DMS114 treated with DMSO at 0.1 percent for 48 hours (cell line): ENCODE results near the gene FAM229A.
"Not testable (repeated sequence)": the region's sequence is repeated elsewhere in the genome, so short reads cannot be mapped to it uniquely, and the experiment has no call there.

ENCODE experiments used
- DNase-seq: peaks from one replicate; lab custom pipeline; 2025; ENCODE audit not compliant: unreplicated experiment; lab: John Stamatoyannopoulos, UW

The FAM229A gene, protein sequence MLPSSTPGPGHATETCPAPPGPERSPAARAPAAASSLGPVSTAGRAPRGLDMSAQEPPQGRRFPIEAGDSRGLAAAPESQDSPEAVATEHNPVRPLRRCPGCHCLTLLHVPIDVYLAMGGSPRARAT

DNA sequence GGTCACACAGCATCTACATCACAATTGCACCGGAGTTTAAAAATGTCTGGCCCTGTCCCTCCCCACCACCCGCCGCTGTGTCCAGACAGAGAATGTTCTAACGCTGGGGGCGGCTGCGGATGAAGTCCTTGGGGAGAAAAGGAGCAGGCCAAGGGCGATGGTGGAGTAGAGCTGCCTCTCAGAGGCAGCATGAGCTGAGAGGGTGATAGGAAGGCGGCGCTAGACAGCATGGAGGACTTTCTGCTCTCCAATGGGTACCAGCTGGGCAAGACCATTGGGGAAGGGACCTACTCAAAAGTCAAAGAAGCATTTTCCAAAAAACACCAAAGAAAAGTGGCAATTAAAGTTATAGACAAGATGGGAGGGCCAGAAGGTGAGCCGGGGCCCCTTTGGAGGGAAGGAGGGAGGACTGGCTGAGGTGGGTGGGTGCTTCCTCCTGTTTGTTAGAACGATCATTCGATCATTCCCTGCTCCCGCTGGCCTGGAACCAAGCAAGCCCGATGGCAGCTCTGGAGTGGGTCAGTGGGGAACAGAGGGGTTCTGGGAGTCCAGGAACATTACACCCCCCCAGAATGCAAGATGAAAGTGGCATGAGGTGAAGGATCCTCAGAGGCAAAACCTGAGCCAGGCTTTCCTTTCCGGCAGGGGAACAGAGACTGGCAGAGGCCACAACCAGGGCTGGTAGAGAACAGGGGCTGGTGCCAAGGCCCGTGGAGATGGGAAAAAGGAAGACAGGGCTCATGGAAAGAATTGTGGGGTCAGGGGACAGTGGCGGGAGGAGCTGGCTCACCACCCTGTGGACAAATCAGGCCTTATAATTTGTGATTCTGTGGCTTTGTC lies at the start of gene FAM229A, which contains the start of gene TSSK3:
Gene FAM229A, minus strand, starts transcription at position 12 of the 840 bp plus-strand sequence. CDS start 394 bp downstream, outside the sequence.
Gene TSSK3, plus strand, starts transcription at position 66 of the 840 bp plus-strand sequence. Its CDS starts 163 bp downstream, at position 229.
- DNase-seq: no peak

DNA sequence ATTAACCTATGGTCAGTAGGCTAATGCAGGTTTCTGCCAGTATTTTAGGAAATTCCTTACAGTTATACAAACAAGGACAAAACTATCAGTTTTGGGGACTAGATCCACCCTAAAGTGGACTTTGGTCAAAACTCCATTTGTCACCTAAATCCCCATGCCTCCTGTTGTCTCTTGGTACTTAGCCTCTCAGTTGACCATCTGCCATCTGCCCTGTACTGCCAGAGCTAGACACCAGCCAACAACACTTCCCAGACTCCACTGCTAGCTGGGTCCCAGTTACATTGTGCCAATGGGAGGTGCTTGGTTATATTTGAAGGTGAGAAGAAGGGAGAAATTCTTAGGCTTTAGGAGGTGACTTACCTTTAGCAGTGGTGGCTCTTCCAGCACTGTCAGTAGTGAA lies 49.0 kb upstream of the FAM229A start:
- DNase-seq: no peak

DNA sequence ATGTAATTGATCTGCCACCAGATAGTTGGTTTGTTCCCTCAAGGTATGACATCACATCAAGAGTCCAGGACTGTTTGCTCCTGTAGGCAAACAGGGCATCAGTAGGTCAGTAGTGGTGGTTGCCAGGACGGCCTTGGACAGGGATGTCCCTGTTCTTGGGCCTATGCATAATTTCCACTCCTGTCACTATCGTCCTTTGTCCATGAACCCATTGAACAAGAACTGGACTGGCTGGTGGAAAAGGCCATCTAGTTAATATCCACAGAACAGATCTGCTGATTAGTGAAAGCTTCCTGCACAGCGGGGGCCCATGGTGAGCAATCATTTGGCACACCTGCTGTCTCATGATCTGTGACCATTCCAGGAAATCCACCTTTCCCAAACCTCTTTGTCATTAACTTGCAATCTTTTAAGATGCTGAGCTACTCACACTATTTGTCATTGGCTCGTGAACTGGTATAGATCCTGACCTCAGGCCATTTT lies 44.4 kb upstream of the FAM229A start:
- DNase-seq: no peak

DNA sequence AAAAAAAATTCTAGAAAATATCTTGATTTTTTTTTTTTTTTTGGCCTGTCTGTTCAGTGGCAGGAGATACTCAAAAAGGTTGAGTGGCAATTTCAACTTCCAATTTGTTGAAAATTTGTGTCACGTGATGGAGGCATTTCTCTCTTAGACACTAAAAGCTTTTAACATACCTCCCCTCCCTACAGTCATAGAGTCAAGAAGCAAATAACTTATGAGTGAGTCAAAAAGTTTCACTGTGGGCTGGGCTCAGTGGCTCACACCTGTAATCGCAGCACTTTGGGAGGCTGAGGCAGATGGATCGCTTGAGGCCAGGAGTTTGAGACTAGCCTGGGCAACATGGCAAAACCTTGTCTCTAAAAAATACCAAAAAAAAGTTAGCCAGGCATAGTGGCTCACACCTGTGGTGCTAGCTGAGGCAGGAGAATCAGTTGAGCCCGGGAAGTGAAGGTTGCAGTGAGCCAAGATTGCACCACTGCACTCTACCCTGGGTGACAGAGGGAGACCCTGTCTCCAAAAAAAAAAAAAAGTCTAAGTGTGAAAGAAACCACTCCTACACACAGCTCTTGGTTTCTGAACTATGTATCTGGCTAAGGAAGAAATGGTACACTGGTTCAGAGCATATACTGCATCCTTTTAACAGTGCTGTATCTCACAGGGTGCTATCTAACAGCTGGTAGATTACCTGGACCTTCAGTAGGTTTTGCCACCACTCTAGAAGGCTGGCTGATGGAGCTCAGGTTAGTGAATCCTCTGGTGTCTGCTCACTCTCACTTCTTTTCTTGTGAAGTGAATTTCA lies 43.6 kb upstream of the FAM229A start:
- DNase-seq: no peak

DNA sequence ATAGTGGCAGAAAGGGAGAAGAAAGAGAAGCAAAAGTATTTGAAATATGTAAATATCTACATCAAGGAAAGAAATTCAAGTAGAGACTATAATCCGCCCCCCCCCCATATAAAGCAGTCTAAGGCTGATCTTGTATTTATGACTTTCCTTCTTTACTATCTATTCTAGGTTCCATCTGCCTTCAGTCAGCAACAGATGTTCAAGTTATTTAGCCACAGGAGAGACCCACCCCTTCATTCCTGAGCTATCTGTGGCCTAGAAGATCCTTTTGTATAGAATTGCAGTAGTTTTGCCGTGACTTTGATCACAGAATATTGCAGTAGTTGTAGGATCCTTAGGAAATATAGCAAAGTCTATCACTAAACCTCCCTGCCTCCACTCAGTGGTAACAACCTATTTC lies 42.7 kb upstream of the FAM229A start:
- DNase-seq: no peak

DNA sequence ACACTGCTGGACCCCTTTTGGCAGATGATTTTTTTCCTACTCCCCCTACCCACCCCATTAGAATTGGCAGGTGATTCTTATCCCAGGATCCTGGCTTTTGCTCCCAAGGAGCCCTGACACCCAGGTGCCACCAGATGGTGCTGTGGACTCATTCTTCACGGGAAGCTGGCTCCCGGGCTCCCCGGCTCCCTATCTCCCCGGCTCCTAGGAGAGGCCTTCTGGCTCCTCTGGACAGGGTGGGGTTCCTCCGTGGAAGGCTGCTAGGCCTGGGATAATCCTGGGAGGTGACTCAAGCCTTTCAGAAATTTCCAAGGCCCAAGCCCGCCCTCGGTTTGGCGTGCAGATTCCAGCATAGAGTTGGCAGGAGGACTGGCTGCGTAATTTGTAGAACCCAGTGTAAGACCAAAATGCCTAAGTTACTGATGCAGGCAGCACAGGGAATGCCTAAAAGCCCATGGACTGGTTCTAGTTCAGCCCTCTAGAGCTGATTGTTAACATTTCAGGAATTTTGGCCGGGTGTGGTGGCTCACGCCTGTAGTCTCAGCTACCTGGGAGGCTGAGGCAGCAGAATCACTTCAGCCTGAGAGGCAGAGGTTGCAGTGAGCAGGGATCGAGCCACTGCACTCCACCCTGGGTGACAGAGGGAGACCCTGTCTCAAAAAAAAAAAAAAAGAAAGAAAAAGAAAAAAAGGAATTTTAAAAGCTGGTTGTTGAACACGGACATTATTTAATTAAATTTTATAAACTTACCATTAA lies 38.8 kb upstream of the FAM229A start:
- DNase-seq: peak; percentile 58

DNA sequence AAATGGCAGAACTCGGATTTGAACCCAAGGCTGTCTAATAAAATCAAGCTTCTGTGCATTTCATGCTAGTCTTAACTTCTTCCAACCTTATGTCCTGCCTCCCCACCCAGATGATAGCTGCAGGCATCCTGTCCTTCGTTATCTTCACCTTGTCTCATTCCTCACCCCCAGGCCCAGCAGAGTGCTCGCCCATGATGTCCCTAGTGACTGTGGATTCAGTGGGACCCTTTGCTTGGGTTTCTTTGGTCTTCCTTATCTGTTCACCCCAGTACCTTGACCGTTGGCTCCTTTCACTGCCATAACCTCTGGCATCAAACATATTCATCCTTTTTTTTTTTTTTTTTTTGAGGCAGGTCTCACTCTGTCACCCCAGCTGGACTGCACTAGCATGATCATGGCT lies 37.6 kb upstream of the FAM229A start:
- DNase-seq: no peak

DNA sequence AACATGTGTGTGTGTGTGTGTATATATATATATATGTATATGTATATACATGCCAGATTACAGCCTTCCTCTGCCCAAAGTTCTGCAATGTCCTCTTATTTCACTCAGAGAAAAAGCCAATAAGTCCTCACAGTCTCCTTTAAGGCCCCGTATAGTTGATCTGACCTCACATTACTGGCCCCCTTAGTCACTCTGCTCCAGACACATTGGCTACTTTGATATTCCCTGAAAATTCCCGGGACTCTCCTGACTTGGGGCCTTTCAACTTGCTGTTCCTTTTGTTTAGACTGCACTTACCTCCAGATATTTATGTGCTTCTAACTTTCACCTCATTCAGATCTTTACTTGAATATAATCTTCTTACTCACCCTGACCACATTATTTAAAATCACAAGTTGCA lies 36.1 kb upstream of the FAM229A start:
- no peak for DNase-seq

DNA sequence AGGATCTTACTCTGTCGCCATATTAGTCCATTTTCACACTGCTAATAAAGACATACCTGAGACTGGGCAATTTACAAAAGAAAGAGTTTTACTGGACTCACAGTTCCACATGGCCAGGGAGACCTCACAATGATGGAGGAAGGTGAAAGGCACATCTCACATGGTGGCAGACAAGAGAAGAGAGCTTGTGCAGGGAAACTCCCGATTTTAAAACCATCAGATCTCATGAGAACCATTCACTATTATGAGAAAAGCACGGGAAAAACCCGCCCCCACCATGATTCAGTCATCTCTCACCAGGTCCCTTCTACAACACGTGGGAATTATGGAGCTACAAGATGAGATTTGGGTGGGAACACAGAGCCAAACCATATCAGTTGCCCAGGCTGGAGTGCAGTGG lies 34.2 kb upstream of the FAM229A start:
- not testable (repeated sequence) for DNase-seq

DNA sequence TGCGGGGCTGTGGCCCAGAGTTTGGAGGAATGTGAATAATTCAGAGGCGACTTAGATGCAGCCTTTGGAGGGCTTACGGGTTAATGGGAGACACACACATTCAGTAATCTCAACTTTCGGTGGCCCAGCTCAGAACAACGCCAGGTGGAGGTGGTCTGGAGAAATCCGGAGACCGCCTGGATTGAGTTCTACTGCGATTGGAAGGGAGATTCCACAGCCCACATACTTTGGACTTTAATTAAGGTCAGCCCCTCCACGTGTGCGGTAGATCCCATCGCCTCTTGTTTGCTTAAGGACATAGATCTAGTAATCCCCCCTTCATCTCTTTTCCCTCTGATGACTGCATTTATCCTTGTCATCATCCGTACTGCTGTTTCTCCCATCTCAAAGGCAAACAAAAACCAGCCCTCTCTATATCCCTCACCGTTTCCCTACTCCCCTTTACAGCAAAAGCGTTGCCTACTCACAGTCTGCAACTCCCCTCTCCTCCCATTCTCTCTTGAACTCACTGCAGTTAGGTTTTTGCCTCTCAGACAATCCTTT lies 32.7 kb upstream of the FAM229A start:
- no peak for DNase-seq

DNA sequence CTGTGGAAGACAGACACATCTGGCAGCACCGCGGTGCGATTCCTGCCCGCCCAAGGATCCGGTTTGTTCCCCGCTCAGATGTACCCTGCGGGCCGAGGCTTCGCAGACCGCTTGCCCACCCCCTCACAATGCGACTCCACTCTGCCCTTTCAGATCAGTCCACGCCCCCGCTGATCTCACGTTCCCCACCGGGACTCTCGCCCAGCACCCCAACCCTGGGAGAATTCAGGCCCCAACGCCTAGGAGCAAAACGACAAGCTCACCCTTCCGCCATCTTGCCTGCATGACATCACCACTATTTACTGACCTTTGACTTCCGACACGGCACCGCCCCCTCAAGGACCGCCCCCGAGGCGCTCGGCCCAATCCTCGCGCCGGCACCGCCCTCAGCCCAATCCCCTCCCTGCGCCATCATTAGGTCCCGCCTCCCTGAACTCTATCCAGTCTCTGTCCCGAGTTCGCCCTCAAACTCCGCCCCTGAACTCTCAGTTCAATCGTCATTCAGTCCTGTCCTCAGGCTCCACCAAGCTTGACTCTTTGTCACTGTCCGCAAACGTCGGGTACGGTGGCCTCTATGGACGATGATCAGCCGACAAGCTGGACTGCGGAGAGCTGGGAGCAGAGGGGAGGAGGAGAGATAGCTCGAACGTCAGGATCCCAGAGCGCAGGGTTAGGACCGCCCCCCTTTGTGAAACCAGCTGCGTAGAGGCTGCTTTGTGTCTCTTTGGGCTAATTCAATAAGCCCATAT lies 32.0 kb upstream of the FAM229A start, which contains the start of gene BSDC1:
Gene BSDC1, minus strand, starts transcription at position 301 of the 749 bp plus-strand sequence. Its CDS starts 27 bp downstream, at position 274.
- DNase-seq: peak; percentile 97

DNA sequence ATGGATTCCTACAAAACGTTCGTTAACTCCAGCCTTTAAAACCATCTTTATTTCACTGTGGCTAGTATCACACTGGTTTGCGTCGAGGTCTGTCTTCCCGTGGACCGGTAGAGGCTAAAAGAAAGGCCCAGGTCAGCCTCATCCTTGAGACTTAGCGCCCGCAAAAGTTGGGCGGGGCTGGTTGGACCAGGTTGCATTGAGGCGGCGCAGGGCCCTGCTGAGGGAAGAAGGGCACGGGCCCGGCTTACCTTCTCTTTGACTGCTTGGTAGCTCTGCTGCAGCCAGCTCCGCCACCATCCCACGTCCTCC lies 31.5 kb upstream of the FAM229A start:
- no peak for DNase-seq

DNA sequence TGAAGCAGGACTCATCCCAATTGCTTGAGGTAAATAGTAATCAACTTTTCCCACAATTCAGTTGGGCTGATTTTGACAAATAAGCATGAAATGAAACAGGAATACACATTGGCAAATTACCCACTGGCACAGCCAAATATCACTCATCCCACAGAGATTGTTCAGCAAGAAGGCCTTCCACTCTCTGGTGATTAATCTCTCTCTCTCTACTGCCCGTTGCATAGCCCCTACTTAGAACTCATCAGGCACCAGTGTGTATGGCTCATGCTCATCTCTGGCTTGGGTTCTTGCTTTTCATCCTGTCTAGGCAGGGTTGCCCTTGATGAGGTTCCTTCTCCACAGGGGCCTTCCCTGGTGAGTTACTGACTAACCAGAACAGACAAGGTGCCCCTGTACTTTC lies 30.9 kb upstream of the FAM229A start:
- no peak for DNase-seq

DNA sequence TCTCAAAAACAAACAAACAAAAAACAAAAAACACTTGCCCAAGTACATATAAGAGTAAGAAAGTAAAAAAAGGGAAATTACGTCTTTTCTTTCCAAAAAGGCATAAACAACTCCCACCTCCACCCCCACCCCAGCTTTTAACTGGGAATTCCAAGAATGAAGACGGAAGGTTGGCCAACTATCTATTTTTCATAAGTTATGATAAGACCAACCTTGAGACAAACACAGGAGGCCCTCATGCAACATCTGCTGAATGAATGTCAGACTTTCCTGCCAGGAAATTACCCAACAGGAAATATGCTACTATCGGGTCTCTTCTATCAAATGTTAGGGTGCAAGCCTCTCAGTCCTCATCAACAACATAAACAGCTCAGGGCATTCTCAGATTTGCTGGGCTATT lies 30.0 kb upstream of the FAM229A start:
- no peak for DNase-seq

DNA sequence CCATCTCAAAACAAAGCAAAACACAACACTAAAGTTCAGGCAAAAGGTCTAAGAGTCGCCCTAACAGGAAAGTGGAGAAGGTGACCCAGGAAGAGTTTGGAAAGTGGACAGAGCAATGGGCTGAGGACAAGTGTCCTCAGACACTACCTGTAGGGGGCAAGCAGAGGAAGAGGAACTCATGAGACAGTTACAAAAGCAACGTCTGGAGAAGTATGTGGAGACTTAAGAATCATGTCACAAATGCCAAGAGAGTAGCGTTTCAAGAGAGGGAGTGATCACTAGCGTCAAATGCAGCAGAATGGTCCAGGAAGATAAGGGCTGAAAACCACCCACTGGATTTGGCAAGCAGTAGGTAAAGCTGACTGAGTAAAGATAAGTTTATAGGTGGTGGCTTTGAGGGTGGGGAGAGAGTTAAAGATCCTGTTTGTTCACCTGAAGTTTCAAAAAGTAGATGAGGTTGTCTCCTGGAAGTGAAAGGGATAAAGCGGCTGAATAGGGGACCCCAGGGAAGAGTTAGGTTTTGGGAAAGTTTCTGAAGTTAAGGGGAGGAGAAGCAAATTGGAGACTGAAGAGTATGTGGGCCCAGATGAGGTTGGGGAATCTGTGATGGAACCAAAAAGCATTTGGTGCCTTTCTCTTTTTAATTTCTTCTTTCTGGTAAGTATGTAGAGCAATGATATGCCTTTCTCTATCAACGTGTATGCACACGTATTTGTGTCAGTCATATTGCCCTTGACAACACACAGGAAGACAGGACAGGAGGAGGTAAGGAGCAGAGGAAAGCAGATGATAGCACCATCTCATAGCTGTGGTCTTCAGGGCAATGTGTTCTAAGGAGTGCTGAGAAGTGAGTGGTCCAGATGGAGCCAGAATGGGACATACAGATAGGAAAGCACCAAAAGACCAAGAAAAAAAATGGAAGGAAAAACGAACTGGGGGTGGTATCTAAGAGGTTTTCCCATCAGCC lies 28.9 kb upstream of the FAM229A start:
- DNase-seq: no peak

DNA sequence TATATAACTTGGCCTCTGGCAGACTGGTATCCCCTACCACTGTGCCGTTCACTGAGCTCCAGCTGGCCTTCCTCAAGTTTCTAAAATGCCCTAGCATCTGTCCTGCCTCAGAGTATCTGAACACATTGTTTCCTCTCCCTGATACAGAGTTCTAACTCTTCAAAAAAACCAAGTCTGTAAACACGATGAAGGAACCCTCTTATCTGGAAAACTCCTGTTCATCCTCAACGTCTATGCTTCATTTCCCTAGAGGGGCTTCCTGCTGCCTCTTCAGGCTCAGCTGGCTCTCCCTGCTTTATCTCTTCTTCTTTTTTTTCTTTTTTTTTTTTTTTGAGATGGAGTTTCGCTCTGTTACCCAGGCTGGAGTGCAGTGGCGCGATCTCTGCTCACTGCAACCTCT lies 26.4 kb upstream of the FAM229A start:
- no peak for DNase-seq

DNA sequence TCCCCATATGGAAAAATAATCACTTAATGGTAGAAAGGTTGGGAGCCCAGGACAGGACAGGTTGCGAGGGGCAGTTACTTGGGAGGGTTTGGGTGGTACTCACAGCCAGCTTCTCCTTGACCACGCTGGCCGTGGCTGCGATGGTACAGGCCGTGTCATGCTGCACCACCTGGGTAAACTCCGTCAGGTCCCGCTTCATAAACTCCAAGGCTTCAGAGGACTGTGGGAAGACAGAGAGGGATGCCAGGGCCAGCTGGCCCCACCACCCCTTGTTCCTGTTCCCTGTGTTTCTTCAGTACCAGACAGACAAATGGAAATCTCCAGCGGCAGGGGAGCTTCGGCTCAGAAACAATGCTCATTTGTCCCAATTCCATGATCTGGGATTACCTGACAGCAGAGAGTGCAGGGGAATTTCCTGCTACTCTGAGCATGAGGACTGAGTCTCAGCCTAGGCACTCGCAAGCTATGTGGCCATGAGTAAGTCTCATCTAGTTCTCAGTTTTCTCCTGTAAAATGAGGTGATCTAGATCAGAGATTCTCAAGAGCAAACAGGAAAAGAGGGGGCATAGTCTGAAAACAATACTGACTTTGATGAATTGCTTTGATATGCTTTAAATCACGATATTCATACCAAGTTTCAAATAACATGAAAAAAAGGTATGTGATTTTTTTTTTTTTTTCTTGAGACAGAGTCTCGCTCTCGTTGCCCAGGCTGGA lies 24.5 kb upstream of the FAM229A start:
- DNase-seq: no peak

DNA sequence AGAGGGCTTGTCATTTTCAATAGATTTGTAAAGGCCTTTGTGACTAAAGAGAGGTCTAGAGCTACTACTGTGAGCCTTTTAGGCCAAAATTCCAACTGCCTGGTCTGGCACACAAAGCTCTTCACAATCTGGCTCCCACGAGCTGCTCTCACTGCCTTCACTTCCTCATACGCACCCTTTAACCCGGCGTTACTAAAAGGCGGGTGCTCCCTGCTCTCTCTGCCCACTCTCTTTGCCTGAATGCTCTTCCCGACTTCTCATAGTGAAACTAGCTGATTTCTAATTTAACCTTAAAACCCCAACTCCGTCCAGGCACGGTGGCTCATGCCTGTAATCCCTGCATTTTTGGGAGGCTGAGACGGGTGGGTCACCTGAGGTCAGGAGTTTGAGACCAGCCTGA lies 17.8 kb upstream of the FAM229A start:
- no peak for DNase-seq
